ENCODE measurements around the gene PCNP. TPM values are rescaled to one million over a fixed set of nuclear protein-coding genes. Genes with fewer than 3 reads are reported as not detected.
"Not testable (repeated sequence)": the region's sequence is repeated elsewhere in the genome, so short reads cannot be mapped to it uniquely, and the experiment has no call there.

The PCNP gene
- polyA plus RNA-seq, 4 donors = 200 to 255 (median 237) TPM

GRCh38 chr3:101561630-101562328 lies 12.2 kb upstream of the PCNP start, which contains the start of gene TRMT10C:
Gene TRMT10C (plus strand): TSS chr3:101561868. CDS start chr3:101564782, 2,914 bp downstream.
- DNase-seq (ENCODE audit: low read depth in 4 of 4, low spot score in 3 of 4) = peak; percentile 86 to 94 (median 89)

- DNase-seq (ENCODE audit: low read depth in 4 of 4, low spot score in 3 of 4) = no peak
Observed at GRCh38 chr3:101567528-101568317, 6.3 kb upstream of the PCNP start.

DNA sequence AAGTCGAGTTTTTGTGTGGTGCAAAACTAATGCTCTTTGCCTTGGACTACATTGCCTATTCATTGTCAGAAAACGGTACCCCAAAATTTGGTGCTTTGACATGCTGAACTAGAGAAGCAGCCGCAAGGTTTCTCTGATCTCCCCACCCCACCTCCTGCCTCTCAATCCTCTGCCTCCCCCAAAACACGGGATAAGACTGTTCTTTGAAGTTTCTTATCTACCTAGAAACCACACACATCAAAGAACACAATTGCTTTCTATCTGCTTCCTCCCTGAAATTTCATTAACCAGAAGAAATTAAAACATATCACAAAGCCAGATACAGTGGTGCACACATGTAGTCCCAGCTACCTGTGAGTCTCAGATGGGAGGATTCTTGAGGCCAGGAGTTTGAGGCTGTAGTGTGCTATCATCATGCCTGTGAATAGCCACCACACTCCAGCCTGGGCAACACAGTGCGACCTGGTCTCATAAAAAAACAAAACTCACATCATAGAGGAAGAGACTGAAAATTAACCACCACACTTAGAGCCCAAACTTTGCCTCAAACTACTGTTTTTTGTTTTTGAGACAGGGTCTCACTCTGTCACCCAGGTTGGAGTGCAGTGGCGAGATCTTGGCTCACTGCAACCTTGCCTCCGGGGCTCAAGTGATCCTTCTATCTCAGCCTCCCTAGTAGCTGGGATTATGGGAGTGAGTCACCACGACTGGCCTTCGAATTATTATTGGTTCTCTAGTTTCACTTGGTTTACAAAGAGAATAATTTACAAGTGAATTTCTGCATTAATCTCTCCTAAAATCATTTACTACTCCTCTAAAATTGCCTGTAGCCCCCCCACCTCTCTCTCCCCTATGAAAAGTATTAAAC lies 2.7 kb upstream of the PCNP start:
- no peak for DNase-seq (ENCODE audit: low read depth in 4 of 4, low spot score in 3 of 4)

DNA sequence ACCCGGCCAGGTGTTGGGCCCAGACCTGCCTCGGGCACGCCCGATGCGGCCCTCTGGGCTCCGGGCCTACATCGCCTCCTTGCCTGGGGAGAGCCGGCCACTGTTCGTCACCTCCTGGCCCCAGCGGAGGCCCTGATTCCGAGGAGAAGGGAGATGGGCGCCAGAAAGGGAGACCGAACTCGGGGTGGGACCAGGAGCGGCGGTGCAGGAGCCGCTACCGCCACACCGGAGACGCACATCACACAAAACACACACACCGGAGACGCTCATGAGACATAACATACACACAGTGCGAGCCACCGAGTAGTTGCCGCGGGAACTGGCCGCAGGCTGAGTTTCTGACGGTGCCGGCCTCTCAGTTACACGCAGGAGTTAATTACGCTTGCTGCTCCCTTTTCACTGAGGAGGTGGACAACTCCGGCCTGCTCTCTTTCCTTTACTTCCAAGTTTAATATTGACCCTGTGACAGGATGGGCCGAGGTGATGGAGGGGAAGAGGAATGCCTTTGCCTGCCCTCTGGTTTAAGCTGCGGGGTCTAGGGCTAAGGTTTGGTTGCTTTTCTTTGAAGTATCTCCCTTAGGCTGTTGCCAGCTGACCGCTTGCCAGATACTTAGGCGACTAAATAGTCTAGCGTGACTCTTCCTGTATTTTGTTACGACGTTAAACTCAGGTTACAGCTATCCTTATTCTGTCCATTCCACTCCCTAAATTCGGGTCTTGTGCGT lies 570 bp downstream of the PCNP start:
- DNase-seq (ENCODE audit: low read depth in 4 of 4, low spot score in 3 of 4) = peak; percentile 40 to 63 (median 48)

DNA sequence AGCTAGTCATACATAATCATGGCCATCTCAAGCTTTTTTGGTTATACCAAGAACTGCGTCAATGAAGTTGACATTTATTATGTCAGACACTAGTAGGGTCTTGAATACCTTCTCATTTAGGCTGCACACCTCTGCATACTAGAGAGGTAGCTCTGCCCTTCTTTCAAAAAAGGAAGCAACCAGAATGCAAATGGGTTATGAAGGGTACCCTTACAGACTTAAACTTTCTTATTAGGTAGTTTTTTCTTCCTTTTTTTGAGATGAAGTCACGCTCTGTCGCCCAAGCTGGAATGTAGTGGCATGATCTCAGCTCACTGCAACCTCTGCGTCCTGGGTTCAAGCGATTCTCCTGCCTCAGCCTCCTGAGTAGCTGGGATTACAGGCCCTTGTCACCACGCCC lies 3.3 kb downstream of the PCNP start:
- DNase-seq (ENCODE audit: low read depth in 4 of 4, low spot score in 3 of 4) = no peak

DNA sequence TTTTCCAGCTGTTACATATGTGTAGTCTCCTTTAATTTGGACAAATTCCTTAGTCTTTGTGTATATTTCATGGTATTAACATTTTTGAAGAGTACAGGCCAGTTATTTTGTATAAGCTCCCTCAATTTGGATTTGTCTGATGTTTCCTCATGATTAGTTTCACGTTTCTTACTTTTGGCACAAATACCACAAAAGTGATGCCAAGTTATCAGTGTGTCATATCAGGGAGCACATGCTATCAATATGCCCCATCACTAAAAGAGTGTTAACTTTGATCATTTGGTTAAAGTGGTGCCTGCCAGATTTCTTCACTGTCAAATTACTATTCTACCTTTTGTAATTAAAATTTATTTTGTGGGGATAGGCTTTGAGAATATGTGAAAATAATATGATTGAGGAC lies 14.6 kb downstream of the PCNP start:
- DNase-seq (ENCODE audit: low read depth in 4 of 4, low spot score in 3 of 4) = no peak

DNA sequence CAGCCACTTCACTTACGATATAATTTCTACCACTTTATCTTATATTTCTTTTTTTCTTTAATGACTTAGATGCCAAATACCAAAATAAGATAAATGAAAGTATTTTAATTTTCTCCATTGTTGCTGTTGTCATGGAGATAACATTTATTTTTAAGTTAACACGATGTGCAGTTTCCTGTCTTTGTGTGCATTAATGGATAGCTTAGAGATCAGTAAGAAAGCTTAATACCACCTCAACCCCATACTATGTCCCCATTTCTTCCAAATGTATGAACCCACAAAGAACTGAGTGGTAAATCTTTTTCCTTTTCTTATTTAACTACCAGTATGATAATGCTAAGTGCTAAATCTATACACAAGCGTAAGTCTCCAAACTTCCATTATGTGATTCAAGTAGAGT lies 17.1 kb downstream of the PCNP start:
- no peak for DNase-seq (ENCODE audit: low read depth in 4 of 4, low spot score in 3 of 4)

- no peak for DNase-seq (ENCODE audit: low read depth in 4 of 4, low spot score in 3 of 4)
Observed at GRCh38 chr3:101602731-101603130, 28.8 kb downstream of the PCNP start.

GRCh38 chr3:101603184-101603583 lies 29.2 kb downstream of the PCNP start:
- no peak for DNase-seq (ENCODE audit: low read depth in 4 of 4, low spot score in 3 of 4)

- not testable (repeated sequence) for DNase-seq (ENCODE audit: low read depth in 4 of 4, low spot score in 3 of 4)
Observed at GRCh38 chr3:101605398-101605797, 31.4 kb downstream of the PCNP start.

- DNase-seq (ENCODE audit: low read depth in 4 of 4, low spot score in 3 of 4) = no peak
Observed at GRCh38 chr3:101611023-101611422, 37.0 kb downstream of the PCNP start.

DNA sequence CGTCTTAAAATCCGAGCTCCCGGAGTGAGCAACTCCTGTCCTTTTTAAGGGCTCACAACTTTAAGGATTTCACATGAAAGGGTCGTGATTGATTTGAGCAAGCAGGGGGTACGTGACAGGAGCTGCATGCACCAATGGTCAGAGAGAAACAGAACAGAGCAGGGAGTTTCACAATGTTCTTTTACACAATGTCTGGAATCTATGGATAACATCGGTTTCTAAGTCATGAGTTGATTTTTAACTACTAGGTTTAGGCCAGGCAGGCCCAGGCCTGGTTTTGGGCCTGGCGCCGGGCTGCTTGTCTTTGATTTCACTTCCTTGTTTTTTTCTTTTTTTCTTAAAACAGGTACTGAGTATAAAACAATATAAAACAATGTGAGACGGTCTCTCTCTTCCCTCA lies 39.0 kb downstream of the PCNP start:
- DNase-seq (ENCODE audit: low read depth in 4 of 4, low spot score in 3 of 4) = not testable (repeated sequence)

- DNase-seq (ENCODE audit: low read depth in 4 of 4, low spot score in 3 of 4) = no peak
Observed at GRCh38 chr3:101615525-101615924, 41.5 kb downstream of the PCNP start.

DNA sequence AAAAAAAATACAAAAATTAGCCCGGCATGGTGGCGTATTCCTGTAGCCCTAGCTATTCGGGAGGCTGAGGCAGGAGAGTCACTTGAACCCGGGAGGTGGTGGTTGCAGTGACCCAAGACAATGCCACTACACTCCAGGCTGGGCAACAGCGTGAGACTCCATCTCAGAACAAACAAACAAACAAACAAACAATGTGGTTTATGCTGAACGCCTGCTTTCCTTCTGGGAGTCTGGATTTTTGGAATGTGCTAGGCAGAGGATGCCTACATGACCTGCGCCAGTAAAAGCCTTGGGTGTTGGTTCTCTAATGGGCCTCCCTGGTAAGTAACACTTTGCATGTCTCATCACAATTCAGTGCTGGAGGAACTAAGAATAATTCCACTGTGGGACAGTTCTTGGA lies 43.5 kb downstream of the PCNP start:
- no peak for DNase-seq (ENCODE audit: low read depth in 4 of 4, low spot score in 3 of 4)

- no peak for DNase-seq (ENCODE audit: low read depth in 4 of 4, low spot score in 3 of 4)
Observed at GRCh38 chr3:101618726-101619125, 44.7 kb downstream of the PCNP start.

DNA sequence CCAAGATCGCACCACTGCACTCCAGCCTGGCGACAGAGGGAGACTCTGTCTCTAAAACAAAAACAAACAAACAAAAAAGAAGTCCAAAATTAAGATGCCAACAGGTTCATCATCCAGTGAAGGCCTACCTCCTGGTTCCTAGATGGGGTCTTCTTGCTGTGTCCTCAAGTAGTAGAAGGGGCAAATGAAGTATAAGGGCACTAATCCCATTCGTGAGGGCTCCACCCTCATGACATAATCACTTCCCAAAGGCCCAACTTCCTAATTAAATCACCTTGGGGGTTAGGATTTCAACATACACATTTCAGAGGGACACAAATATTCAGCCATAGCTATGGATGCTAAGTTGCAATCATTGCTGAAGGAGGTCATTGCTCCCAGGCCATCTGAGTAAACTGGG lies 45.8 kb downstream of the PCNP start:
- DNase-seq (ENCODE audit: low read depth in 4 of 4, low spot score in 3 of 4) = no peak

- DNase-seq (ENCODE audit: low read depth in 4 of 4, low spot score in 3 of 4) = no peak
Observed at GRCh38 chr3:101623656-101624055, 49.7 kb downstream of the PCNP start.

- DNase-seq (ENCODE audit: low read depth in 4 of 4, low spot score in 3 of 4) = no peak
Observed at GRCh38 chr3:101624857-101625256, 50.9 kb downstream of the PCNP start.

GRCh38 chr3:101625879-101626278 lies 51.9 kb downstream of the PCNP start:
- DNase-seq (ENCODE audit: low read depth in 4 of 4, low spot score in 3 of 4) = no peak

DNA sequence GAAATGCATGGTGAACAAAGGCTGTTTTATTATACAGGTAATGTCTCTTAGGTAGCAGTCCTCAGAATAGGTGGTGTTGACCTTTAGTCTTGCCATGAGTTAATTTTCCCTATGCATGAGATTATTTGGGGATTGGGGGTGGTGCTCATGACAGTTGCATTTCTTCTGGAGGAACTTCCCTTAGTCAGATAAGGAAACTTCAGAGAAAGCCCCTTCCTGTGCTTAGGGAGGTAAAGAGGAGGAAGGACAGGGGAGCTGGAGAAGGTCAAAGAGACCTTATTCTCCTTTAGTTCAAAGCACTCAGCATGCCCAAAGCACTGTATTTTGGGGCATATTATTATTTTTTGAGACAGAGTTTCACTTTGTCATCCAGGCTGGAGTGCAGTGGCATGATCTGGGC lies 55.2 kb downstream of the PCNP start:
- DNase-seq (ENCODE audit: low read depth in 4 of 4, low spot score in 3 of 4) = no peak

All from right renal pelvis (tissue), 4 donors.